H1 (cell line): ENCODE results near the gene RFK. TPM values are rescaled to one million over a fixed set of nuclear protein-coding genes. Genes with fewer than 3 reads are reported as not detected.

ENCODE experiments used
- JUN ChIP-seq: IDR thresholded peaks from 2 replicates; pipeline ENCODE4 v1.6.1; 2011; ENCODE audit warnings: low read depth, mild to moderate bottlenecking, improper control_type of control experiment, low read length
- RBBP5 ChIP-seq: IDR thresholded peaks from 2 replicates; pipeline ENCODE4 v1.7.1; 2012; ENCODE audit warnings: low read depth, mild to moderate bottlenecking, inconsistent platforms, low read length, moderate library complexity, borderline replicate concordance
- polyA plus RNA-seq, 7 experiments: library from polyadenylated mRNA; depleted of rRNA in 3 of 7; stranded (reverse) in 5 of 7; unstranded in 2 of 7; fragments of >200 nt in 5 of 7; fragments of 200-250 nt in 2 of 7; gene quantifications; 1 replicate in 5 of 7; 2 replicates in 1 of 7; 4 replicates in 1 of 7; pipeline versions ENCODE4 v1.2.1 to v1.2.3, GENCODE V29; 2011 to 2013; ENCODE audit warnings: missing spikeins in 2 of 7, mixed read lengths in 2 of 7
- total RNA-seq: library from RNA; stranded (reverse); fragmentation: NEBNext Ultra II Directional; extraction: Animal tissue kit (Norgen Biotek cat#: 25700); gene quantifications from 2 replicates; pipeline ENCODE4 v1.2.1, GENCODE V29; 2021

RFK gene
- total and polyA plus RNA-seq, 2 of the 8 experiments (the other 6 are each of a cell fraction or from before 2014, with no cell fraction given), result 4.3 to 10.6 TPM

DNA sequence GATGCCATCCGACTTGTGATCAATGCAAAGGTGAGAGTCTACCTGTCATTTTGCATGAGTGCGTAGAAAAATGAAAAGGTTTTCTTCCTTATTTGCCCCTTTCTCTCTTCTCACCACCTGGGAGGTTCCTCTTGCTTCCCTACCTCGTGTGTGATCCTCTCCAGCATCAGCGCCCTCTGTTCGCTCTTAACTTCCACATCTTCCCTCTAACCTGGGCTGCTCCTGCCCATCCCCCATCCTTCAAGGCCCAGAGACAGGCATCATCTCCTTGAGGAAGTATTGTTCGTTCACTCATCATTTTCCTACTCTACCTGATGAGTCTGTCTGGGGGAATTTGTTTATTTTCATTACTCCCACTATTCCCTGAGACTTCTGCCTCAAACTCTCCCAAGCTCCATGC lies 55.8 kb downstream of the RFK start (continued):
- no peak for TF ChIP-seq RBBP5
- no peak for TF ChIP-seq JUN
